Neural cell (in vitro differentiated cells): ENCODE measurements around the gene TMC6.

Experiments
- CTCF ChIP-seq: fragments of 450-650 bp; IDR thresholded peaks from 2 replicates; pipeline ENCODE4 v1.5.1; 2014; ENCODE audit warnings: antibody characterized with exemption, mild to moderate bottlenecking, moderate library complexity; ENCODE audit not compliant: poor library complexity, severe bottlenecking
- EP300 ChIP-seq: fragments of 450-650 bp; conservative IDR thresholded peaks from 2 replicates; pipeline ENCODE4 v1.6.1; 2014; ENCODE audit warnings: antibody characterized with exemption, mild to moderate bottlenecking, moderate library complexity; ENCODE audit not compliant: poor library complexity, severe bottlenecking
- EZH2 ChIP-seq: fragments of 200-600, 300-800 bp; shearing (Covaris generic), sonication (generic); IDR thresholded peaks from 2 replicates; pipeline ENCODE4 v1.6.1; 2014; ENCODE audit warnings: antibody characterized with exemption, low read length, borderline replicate concordance, mild to moderate bottlenecking; ENCODE audit not compliant: insufficient read depth, poor library complexity, severe bottlenecking
- MXI1 ChIP-seq: fragments of 450-650 bp; conservative IDR thresholded peaks from 2 replicates; pipeline ENCODE4 v1.6.1; 2014; ENCODE audit warnings: antibody characterized with exemption, mild to moderate bottlenecking; ENCODE audit not compliant: poor library complexity, severe bottlenecking
- POLR2AphosphoS5 ChIP-seq: IDR thresholded peaks from 2 replicates; pipeline ENCODE4 v1.6.1; 2012
- RAD21 ChIP-seq: fragments of 450-650 bp; conservative IDR thresholded peaks from 2 replicates; pipeline ENCODE4 v1.6.1; 2014; ENCODE audit warnings: antibody characterized with exemption, mild to moderate bottlenecking, moderate library complexity
- REST ChIP-seq: IDR thresholded peaks from 2 replicates; pipeline ENCODE4 v1.6.1; 2012; ENCODE audit warnings: borderline replicate concordance
- SMC3 ChIP-seq: fragments of 450-650 bp; conservative IDR thresholded peaks from 2 replicates; pipeline ENCODE4 v1.6.1; 2014; ENCODE audit warnings: antibody characterized with exemption, mild to moderate bottlenecking, moderate library complexity; ENCODE audit not compliant: poor library complexity
- TAF1 ChIP-seq: IDR thresholded peaks from 2 replicates; pipeline ENCODE4 v1.6.1; 2012; ENCODE audit warnings: low read depth

- TF ChIP-seq POLR2AphosphoS5: no peak
- no peak for TF ChIP-seq CTCF
- no peak for TF ChIP-seq EP300
- TF ChIP-seq SMC3: no peak
- TF ChIP-seq RAD21: no peak
- TF ChIP-seq EZH2: no peak
- TF ChIP-seq REST: no peak
- no peak for TF ChIP-seq TAF1
- TF ChIP-seq MXI1: no peak
These were observed 16.4 kb upstream of the TMC6 start for GRCh38 chr17:78144736-78145641.
